H1 (cell line): ENCODE results near the gene OR10P1.

Experiments used
- BACH1 ChIP-seq: IDR thresholded peaks from 2 replicates; pipeline ENCODE4 v1.6.1; 2012; ENCODE audit warnings: low read length, improper control_type of control experiment
- CREB1 ChIP-seq: IDR thresholded peaks from 2 replicates; pipeline ENCODE4 v1.6.1; 2012; ENCODE audit warnings: inconsistent platforms
- HDAC6 ChIP-seq: IDR thresholded peaks from one replicate; pipeline ENCODE4 v1.7.1; 2012; ENCODE audit warnings: low read depth, mild to moderate bottlenecking, inconsistent platforms, low read length, moderate library complexity
- POLR2AphosphoS5 ChIP-seq: IDR thresholded peaks from 2 replicates; pipeline ENCODE4 v1.6.1; 2011; ENCODE audit warnings: low read depth, low read length
- RAD21 ChIP-seq, 2 experiments: IDR thresholded peaks in 1 of 2; conservative IDR thresholded peaks in 1 of 2; 2 replicates each; pipeline ENCODE4 v1.6.1; 2011; ENCODE audit warnings: low read depth in 2 of 2, low read length in 2 of 2, improper control_type of control experiment in 1 of 2, inconsistent platforms in 1 of 2, mild to moderate bottlenecking in 1 of 2, moderate library complexity in 1 of 2
- SIN3A ChIP-seq, 2 experiments: IDR thresholded peaks in 1 of 2; conservative IDR thresholded peaks in 1 of 2; 2 replicates each; pipeline ENCODE4 v1.6.1; 2011 to 2012; ENCODE audit warnings: low read length in 2 of 2, improper control_type of control experiment in 1 of 2, low read depth in 1 of 2, mild to moderate bottlenecking in 1 of 2
- ZNF274 ChIP-seq: IDR thresholded peaks from 2 replicates; pipeline ENCODE4 v1.7.0; 2012; ENCODE audit warnings: low read length, borderline replicate concordance; ENCODE audit errors: extremely low read depth
- TF ChIP-seq, protein P1 (sequence below), 3 experiments: IDR thresholded peaks; 1 replicate in 2 of 3; 2 replicates in 1 of 3; pipeline versions ENCODE4 v1.5.1 to v1.6.1; 2011; ENCODE audit warnings: low read length in 3 of 3, mild to moderate bottlenecking in 3 of 3, inconsistent platforms in 2 of 3, low read depth in 1 of 3, moderate library complexity in 1 of 3; ENCODE audit not compliant: insufficient read depth in 1 of 3; ENCODE audit errors: control extremely low read depth in 1 of 3
- TF ChIP-seq, protein P2 (sequence below): IDR thresholded peaks from 2 replicates; pipeline ENCODE4 v1.6.1; 2011; ENCODE audit warnings: low read length, improper control_type of control experiment

DNA sequence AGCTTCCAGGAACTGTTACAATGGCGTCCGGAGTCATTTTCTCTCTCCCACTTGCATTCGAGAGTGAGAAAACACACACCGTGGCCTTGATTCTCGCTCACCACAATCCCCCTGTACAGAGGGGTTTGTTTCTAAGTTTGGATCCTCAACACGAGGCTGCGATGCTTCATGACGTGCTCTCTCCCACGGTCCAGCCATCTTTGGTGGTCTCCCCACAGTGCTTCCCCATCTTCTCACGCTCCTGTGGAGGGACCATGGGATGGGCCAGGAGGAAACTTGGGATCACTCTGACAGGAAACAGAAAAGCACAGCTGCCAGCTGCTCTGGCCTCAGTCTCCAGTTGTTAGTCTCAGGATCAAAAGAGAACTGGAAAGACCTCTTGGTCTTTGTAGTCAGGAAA, 28.1 kb downstream of the OR10P1 start:
- TF ChIP-seq, protein P1, sequence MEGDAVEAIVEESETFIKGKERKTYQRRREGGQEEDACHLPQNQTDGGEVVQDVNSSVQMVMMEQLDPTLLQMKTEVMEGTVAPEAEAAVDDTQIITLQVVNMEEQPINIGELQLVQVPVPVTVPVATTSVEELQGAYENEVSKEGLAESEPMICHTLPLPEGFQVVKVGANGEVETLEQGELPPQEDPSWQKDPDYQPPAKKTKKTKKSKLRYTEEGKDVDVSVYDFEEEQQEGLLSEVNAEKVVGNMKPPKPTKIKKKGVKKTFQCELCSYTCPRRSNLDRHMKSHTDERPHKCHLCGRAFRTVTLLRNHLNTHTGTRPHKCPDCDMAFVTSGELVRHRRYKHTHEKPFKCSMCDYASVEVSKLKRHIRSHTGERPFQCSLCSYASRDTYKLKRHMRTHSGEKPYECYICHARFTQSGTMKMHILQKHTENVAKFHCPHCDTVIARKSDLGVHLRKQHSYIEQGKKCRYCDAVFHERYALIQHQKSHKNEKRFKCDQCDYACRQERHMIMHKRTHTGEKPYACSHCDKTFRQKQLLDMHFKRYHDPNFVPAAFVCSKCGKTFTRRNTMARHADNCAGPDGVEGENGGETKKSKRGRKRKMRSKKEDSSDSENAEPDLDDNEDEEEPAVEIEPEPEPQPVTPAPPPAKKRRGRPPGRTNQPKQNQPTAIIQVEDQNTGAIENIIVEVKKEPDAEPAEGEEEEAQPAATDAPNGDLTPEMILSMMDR (IDR thresholded peaks at IDR 0.05; ENCODE audit: control extremely low read depth in 1 of 3, insufficient read depth in 1 of 3, low read depth in 1 of 3, low read length in 3 of 3) = no peak
- TF ChIP-seq ZNF274 (no peak), RAD21 (IDR thresholded peaks at IDR 0.05 in 1 of 2, conservative IDR thresholded peaks at IDR 0.05 in 1 of 2; ENCODE audit: low read depth in 2 of 2, low read length in 2 of 2) (no peak), POLR2AphosphoS5 (no peak), HDAC6 (no peak), CREB1 (no peak), BACH1 (no peak), SIN3A (conservative IDR thresholded peaks at IDR 0.05 in 1 of 2, IDR thresholded peaks at IDR 0.05 in 1 of 2; ENCODE audit: low read depth in 1 of 2, low read length in 2 of 2) (no peak)
- TF ChIP-seq, protein P2, sequence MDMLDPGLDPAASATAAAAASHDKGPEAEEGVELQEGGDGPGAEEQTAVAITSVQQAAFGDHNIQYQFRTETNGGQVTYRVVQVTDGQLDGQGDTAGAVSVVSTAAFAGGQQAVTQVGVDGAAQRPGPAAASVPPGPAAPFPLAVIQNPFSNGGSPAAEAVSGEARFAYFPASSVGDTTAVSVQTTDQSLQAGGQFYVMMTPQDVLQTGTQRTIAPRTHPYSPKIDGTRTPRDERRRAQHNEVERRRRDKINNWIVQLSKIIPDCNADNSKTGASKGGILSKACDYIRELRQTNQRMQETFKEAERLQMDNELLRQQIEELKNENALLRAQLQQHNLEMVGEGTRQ = no peak
